Right lobe of liver (tissue), 4 donors: ENCODE measurements around the gene EDNRA.

Experiments
- POLR2A ChIP-seq: fragments of 450-650 bp; IDR thresholded peaks from one replicate; pipeline ENCODE4 v1.6.1; 2017; ENCODE audit warnings: antibody characterized with exemption, mild to moderate bottlenecking
- TF ChIP-seq, protein P1 (sequence below), 4 donors: fragments of 200-600 bp in 3 of 4; fragments of 450-650 bp in 1 of 4; IDR thresholded peaks; one replicate each; pipeline versions ENCODE4 v1.5.1 to v1.8.0; 2016 to 2022; ENCODE audit warnings: antibody characterized with exemption in 4 of 4, mild to moderate bottlenecking in 2 of 4
- donor health status: DM: no; HTN: no; CAD: no.
- donor health status: DM: no; HTN: no; CAD: no.
- donor health status: DM: no; HTN: yes; CAD: no.

DNA sequence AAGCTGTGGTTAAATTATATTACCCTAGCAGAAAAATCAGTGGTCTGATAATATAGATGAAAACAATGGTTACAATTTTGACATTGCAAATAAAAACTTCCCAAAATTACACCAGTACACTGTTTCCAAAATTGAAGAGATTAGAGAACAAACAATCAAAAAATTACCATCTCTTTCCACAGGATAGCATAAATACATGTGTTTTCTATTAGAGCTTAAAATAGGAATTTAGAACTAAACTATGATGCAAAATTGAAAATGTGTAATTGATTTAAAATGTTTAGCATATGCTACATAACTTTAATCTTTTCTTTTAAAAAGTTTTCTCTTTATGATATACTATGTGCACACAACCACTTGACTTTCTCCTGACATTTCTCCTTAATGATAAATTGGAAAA is 6.7 kb downstream of the EDNRA start:
- TF ChIP-seq, protein P1, sequence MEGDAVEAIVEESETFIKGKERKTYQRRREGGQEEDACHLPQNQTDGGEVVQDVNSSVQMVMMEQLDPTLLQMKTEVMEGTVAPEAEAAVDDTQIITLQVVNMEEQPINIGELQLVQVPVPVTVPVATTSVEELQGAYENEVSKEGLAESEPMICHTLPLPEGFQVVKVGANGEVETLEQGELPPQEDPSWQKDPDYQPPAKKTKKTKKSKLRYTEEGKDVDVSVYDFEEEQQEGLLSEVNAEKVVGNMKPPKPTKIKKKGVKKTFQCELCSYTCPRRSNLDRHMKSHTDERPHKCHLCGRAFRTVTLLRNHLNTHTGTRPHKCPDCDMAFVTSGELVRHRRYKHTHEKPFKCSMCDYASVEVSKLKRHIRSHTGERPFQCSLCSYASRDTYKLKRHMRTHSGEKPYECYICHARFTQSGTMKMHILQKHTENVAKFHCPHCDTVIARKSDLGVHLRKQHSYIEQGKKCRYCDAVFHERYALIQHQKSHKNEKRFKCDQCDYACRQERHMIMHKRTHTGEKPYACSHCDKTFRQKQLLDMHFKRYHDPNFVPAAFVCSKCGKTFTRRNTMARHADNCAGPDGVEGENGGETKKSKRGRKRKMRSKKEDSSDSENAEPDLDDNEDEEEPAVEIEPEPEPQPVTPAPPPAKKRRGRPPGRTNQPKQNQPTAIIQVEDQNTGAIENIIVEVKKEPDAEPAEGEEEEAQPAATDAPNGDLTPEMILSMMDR (IDR thresholded peaks at IDR 0.05): no peak
- TF ChIP-seq POLR2A: no peak
